ENCODE data around the gene INPP1. TPM values are rescaled to one million over a fixed set of nuclear protein-coding genes. Genes with fewer than 3 reads are reported as not detected.
"Not testable (repeated sequence)": the region's sequence is repeated elsewhere in the genome, so short reads cannot be mapped to it uniquely, and the experiment has no call there.

Gene INPP1
- total and polyA plus RNA-seq, 4 donors, result 18.5 to 43.1 (median 35.7) TPM

- H3K4me3 ChIP-seq (ENCODE audit: low read length in 2 of 2); intact Hi-C loops (cut with DNase I); H3K4me1 ChIP-seq (ENCODE audit: control insufficient read depth in 1 of 2, insufficient read depth in 2 of 2, low read length in 2 of 2); DNase-seq; H3K27ac ChIP-seq (ENCODE audit: low read depth in 1 of 2, low read length in 2 of 2); ATAC-seq (ENCODE audit: low FRiP score); H3K9me3 ChIP-seq (ENCODE audit: control insufficient read depth, low read length); H3K27me3 ChIP-seq (ENCODE audit: control insufficient read depth in 1 of 2, insufficient read depth in 2 of 2, low read length in 1 of 2); H3K36me3 ChIP-seq (ENCODE audit: control insufficient read depth in 1 of 2, insufficient read depth in 2 of 2, low read length in 1 of 2): not testable (repeated sequence)
- 86 to 88% methylated on average over 5 of the region's 5 CpGs for WGBS, 2 donors
Measured at GRCh38 chr2:190312635-190313025, 30.8 kb upstream of the INPP1 start.

- H3K4me3 ChIP-seq (ENCODE audit: low read length in 2 of 2), result no peak overlapping the region
- H3K9me3 ChIP-seq (ENCODE audit: control insufficient read depth, low read length), result no peaks in the 10 kb centered on the region
- H3K27ac ChIP-seq (ENCODE audit: low read depth in 1 of 2, low read length in 2 of 2), result no peak overlapping the region
- ATAC-seq (ENCODE audit: low FRiP score) (no peak), DNase-seq (no peak)
- peaks cover 0 to 4% of the 10 kb centered on the region in 2 donors for H3K4me1 ChIP-seq (ENCODE audit: control insufficient read depth in 1 of 2, insufficient read depth in 2 of 2, low read length in 2 of 2)
- no peaks in the 10 kb centered on the region for H3K36me3 ChIP-seq (ENCODE audit: control insufficient read depth in 1 of 2, insufficient read depth in 2 of 2, low read length in 1 of 2)
- H3K27me3 ChIP-seq (ENCODE audit: control insufficient read depth in 1 of 2, insufficient read depth in 2 of 2, low read length in 1 of 2), result no peaks in the 10 kb centered on the region
- intact Hi-C loops (cut with DNase I), result no loop called here
- WGBS, 2 donors, result 72 to 79% methylated on average over 1 of the region's 1 CpG
Measured at GRCh38 chr2:190313880-190314279, 29.5 kb upstream of the INPP1 start.

DNA sequence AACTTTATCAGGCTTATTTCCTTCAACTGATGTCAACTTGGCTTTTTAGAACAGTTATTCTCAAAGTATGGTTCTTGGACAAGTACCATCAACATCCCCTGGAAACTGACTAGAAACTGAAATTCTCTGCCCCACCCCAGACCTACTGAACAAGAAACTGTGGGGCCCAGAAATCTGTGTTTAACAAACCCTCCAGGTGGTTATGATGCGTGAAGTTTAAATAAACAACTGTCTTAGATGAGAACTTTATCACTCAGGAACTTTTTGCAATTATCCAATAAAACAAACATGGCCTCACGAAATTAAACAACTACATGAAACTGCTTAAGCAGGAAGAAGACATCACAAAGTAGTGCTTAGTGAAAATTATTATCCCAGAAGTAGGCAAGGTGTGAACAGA lies 28.1 kb upstream of the INPP1 start:
- Histone ChIP-seq H3K9me3 (ENCODE audit: control insufficient read depth, low read length) (no peaks in the 10 kb centered on the region), H3K27ac (ENCODE audit: low read depth in 1 of 2, low read length in 2 of 2) (peak overlapping the region in 1 of 2 donors; percentile 45), H3K36me3 (ENCODE audit: control insufficient read depth in 1 of 2, insufficient read depth in 2 of 2, low read length in 1 of 2) (no peaks in the 10 kb centered on the region), H3K27me3 (ENCODE audit: control insufficient read depth in 1 of 2, insufficient read depth in 2 of 2, low read length in 1 of 2) (no peaks in the 10 kb centered on the region), H3K4me1 (ENCODE audit: control insufficient read depth in 1 of 2, insufficient read depth in 2 of 2, low read length in 2 of 2) (peaks cover 0 to 4% of the 10 kb centered on the region in 2 donors), H3K4me3 (ENCODE audit: low read length in 2 of 2) (no peak overlapping the region)
- ATAC-seq (ENCODE audit: low FRiP score) (no peak), DNase-seq (no peak)
- 49 to 60% methylated on average over 2 of the region's 2 CpGs for WGBS, 2 donors
- intact Hi-C loops (cut with DNase I), result loop anchor here in 1 of 2 donors (5.0 kb wide), 2 partner anchors 33 to 48 kb away; no protein-coding TSS in a partner anchor

DNA sequence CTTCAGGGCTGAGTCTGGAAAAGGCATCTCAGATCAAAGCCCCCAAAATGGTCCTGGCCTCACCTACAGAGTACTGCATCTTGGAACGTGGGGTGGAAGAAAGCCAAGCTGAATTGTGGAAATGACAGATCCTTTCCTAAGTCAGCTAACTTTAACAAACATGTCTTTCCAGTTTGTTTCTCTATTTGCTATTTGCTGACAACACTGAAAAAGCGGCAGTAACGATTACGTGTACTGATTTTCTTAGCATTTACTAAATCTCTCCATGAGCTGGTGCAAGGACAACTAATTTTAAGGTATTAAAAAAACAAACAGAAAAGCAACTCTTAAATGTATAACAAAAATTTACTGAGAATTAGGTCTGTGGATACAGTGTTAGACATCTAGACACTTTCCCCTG lies 24.9 kb upstream of the INPP1 start:
- peaks cover 0 to 4% of the 10 kb centered on the region in 2 donors for H3K4me1 ChIP-seq (ENCODE audit: control insufficient read depth in 1 of 2, insufficient read depth in 2 of 2, low read length in 2 of 2)
- peak overlapping the region; percentile 67 to 87 for H3K4me3 ChIP-seq (ENCODE audit: low read length in 2 of 2)
- ATAC-seq (ENCODE audit: low FRiP score) (no peak), DNase-seq (no peak)
- intact Hi-C loops (cut with DNase I), result loop anchor here in 1 of 2 donors (5.0 kb wide), 2 partner anchors 36 to 51 kb away; no protein-coding TSS in a partner anchor
- H3K27ac ChIP-seq (ENCODE audit: low read depth in 1 of 2, low read length in 2 of 2), result peak overlapping the region; percentile 29 to 75
- no peaks in the 10 kb centered on the region for H3K27me3 ChIP-seq (ENCODE audit: control insufficient read depth in 1 of 2, insufficient read depth in 2 of 2, low read length in 1 of 2)
- WGBS, 2 donors, result 12 to 16% methylated on average over 4 of the region's 4 CpGs
- no peaks in the 10 kb centered on the region for H3K36me3 ChIP-seq (ENCODE audit: control insufficient read depth in 1 of 2, insufficient read depth in 2 of 2, low read length in 1 of 2)
- H3K9me3 ChIP-seq (ENCODE audit: control insufficient read depth, low read length), result no peaks in the 10 kb centered on the region

GRCh38 chr2:190318931-190319554 lies 24.3 kb upstream of the INPP1 start:
- intact Hi-C loops (cut with DNase I), result loop anchor here in 1 of 2 donors (5.0 kb wide), 2 partner anchors 37 to 52 kb away; no protein-coding TSS in a partner anchor
- 2% methylated on average over 12 of the region's 12 CpGs for WGBS, 2 donors

DNA sequence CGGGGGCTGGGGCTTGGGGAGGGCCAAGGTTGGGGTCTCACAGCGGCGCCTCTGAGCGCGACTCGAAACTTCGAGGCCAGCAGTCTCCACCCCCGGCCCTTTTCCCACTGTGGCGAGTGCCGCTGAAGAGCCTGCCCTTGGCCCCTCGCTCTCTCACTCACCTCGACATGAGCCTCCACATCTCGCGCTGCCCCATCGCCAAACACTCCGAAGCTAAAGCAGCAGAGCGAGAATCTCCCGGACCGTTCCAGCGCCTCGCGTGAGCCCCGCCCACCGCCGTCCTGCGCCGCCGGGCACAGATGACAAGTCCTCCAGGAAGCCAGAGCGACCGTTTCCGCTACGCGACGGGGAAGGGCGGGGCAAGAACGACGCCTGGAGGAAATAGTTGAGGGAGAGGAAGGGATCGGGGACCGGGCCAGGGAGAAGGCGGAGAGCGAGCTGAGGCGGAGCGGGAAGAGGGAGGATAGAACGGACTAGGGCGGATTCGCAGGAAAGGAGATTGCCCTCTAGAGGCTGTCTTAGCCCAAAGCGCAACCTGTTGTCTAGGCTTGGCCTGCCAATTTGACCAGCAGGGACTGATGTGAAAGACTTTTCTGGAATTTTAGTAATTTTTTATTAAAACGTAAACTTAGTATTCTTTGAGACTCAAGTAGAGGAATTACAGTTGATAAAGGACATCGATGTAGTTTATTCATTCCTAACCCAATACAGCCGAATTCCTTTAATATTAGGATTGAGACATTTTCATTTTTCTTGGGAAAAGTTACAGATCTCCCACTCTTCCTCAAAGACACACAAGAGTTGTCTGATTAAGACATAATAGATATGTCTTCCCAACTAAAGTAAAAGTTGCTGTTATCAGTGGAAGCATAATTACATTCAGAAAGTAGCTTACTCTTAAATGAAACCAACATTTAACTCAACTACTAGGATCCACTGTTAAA lies 23.6 kb upstream of the INPP1 start, which contains the start of gene HIBCH:
TSS of gene HIBCH (minus strand) at position 272 of the 944 bp plus-strand sequence. CDS start at position 196, 76 bp downstream.
- WGBS, 2 donors, result 0% methylated on average over 45 to 50 of the region's 50 CpGs
- DNase-seq (peak; percentile 99 to 100), ATAC-seq (ENCODE audit: low FRiP score) (peak; percentile 98)
- no peaks in the 10 kb centered on the region for H3K27me3 ChIP-seq (ENCODE audit: control insufficient read depth in 1 of 2, insufficient read depth in 2 of 2, low read length in 1 of 2)
- intact Hi-C loops (cut with DNase I), result loop anchor here in 1 of 2 donors (5.0 kb wide), 2 partner anchors 38 to 53 kb away; no protein-coding TSS in a partner anchor
- H3K36me3 ChIP-seq (ENCODE audit: control insufficient read depth in 1 of 2, insufficient read depth in 2 of 2, low read length in 1 of 2), result no peaks in the 10 kb centered on the region
- H3K4me3 ChIP-seq (ENCODE audit: low read length in 2 of 2), result peak within 1 kb of the TSS; percentile 67 to 87
- no peaks in the 10 kb centered on the region for H3K9me3 ChIP-seq (ENCODE audit: control insufficient read depth, low read length)
- peak within 1 kb of the TSS; percentile 83 to 93 for H3K27ac ChIP-seq (ENCODE audit: low read depth in 1 of 2, low read length in 2 of 2)
- peaks cover 0 to 4% of the 10 kb centered on the region in 2 donors for H3K4me1 ChIP-seq (ENCODE audit: control insufficient read depth in 1 of 2, insufficient read depth in 2 of 2, low read length in 2 of 2)

More at GRCh38 chr2:190318931-190319554, 24.3 kb upstream of the INPP1 start:
- Histone ChIP-seq H3K4me3 (ENCODE audit: low read length in 2 of 2) (peak overlapping the region; percentile 67 to 87), H3K27me3 (ENCODE audit: control insufficient read depth in 1 of 2, insufficient read depth in 2 of 2, low read length in 1 of 2) (no peaks in the 10 kb centered on the region), H3K36me3 (ENCODE audit: control insufficient read depth in 1 of 2, insufficient read depth in 2 of 2, low read length in 1 of 2) (no peaks in the 10 kb centered on the region), H3K9me3 (ENCODE audit: control insufficient read depth, low read length) (no peaks in the 10 kb centered on the region), H3K4me1 (ENCODE audit: control insufficient read depth in 1 of 2, insufficient read depth in 2 of 2, low read length in 2 of 2) (peaks cover 0 to 4% of the 10 kb centered on the region in 2 donors), H3K27ac (ENCODE audit: low read depth in 1 of 2, low read length in 2 of 2) (peak overlapping the region in 1 of 2 donors; percentile 83)
- no peak for DNase-seq
- ATAC-seq (ENCODE audit: low FRiP score), result peak; percentile 63

GRCh38 chr2:190320696-190321095 lies 22.7 kb upstream of the INPP1 start:
- WGBS, 2 donors, result 91 to 92% methylated on average over 4 of the region's 4 CpGs
- ATAC-seq (ENCODE audit: low FRiP score), result no peak

DNA sequence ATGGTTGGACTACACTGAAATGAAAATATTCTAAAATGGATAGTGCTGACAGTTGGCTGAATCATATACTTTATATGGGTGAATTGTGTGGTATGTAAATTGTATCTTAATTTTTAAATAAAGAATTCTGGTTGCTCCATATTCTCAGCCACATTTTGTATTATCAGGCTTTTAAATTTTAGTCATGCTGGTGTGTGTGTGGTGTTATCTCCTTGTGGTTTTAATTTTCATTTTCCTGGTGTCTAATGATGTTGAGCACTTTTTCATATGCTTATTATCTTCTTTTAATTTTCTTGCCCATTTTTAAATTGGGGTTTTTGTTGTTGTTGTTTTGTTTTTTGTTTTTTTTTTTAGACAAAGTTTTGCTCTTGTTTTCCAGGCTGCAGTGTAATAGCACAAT lies 20.0 kb upstream of the INPP1 start:
- no peaks in the 10 kb centered on the region for H3K27me3 ChIP-seq (ENCODE audit: control insufficient read depth in 1 of 2, insufficient read depth in 2 of 2, low read length in 1 of 2)
- no peaks in the 10 kb centered on the region for H3K36me3 ChIP-seq (ENCODE audit: control insufficient read depth in 1 of 2, insufficient read depth in 2 of 2, low read length in 1 of 2)
- no peaks in the 10 kb centered on the region for H3K4me1 ChIP-seq (ENCODE audit: control insufficient read depth in 1 of 2, insufficient read depth in 2 of 2, low read length in 2 of 2)
- H3K4me3 ChIP-seq (ENCODE audit: low read length in 2 of 2), result no peak overlapping the region
- no peak overlapping the region for H3K27ac ChIP-seq (ENCODE audit: low read depth in 1 of 2, low read length in 2 of 2)
- no peak for ATAC-seq (ENCODE audit: low FRiP score)
- DNase-seq, result no peak
- intact Hi-C loops (cut with DNase I), result no loop called here
- no peaks in the 10 kb centered on the region for H3K9me3 ChIP-seq (ENCODE audit: control insufficient read depth, low read length)

More at GRCh38 chr2:190320696-190321095, 22.7 kb upstream of the INPP1 start:
- no peaks in the 10 kb centered on the region for H3K4me1 ChIP-seq (ENCODE audit: control insufficient read depth in 1 of 2, insufficient read depth in 2 of 2, low read length in 2 of 2)
- no peak overlapping the region for H3K4me3 ChIP-seq (ENCODE audit: low read length in 2 of 2)
- no peaks in the 10 kb centered on the region for H3K36me3 ChIP-seq (ENCODE audit: control insufficient read depth in 1 of 2, insufficient read depth in 2 of 2, low read length in 1 of 2)
- intact Hi-C loops (cut with DNase I), result no loop called here
- H3K27me3 ChIP-seq (ENCODE audit: control insufficient read depth in 1 of 2, insufficient read depth in 2 of 2, low read length in 1 of 2), result no peaks in the 10 kb centered on the region
- H3K9me3 ChIP-seq (ENCODE audit: control insufficient read depth, low read length), result no peaks in the 10 kb centered on the region
- no peak for DNase-seq
- peak overlapping the region; percentile 76 to 93 for H3K27ac ChIP-seq (ENCODE audit: low read depth in 1 of 2, low read length in 2 of 2)

All from aorta (tissue), 5 donors.